Lung microvascular endothelial cell (primary cell): Measurements from ENCODE around the gene FBLIM1. TPM values are rescaled to one million over a fixed set of nuclear protein-coding genes. Genes with fewer than 3 reads are reported as not detected.
A peak's percentile ranks its signal among the peaks of the same experiment; 100 is the strongest.

Experiments used
- DNase-seq, 2 donors: peaks; one replicate each; pipeline versions ENCODE4 v3.0.0 to v3.0.0-alpha.2; 2010; ENCODE audit warnings: low read depth in 2 of 2
- total RNA-seq: library from RNA; depleted of rRNA; stranded (reverse); fragments of >200 nt; gene quantifications from 2 replicates; pipeline ENCODE4 v1.2.1, GENCODE V29; 2014

FBLIM1 gene
- total RNA-seq, 1 donor from 2014 or later, result 128 TPM

- no peak for DNase-seq
These were observed 27.7 kb upstream of the FBLIM1 start for GRCh38 chr1:15730936-15731335.

GRCh38 chr1:15731735-15732685, 26.6 kb upstream of the FBLIM1 start:
- no peak for DNase-seq

GRCh38 chr1:15732686-15733081, 25.9 kb upstream of the FBLIM1 start:
- DNase-seq, result no peak

- DNase-seq, result no peak
These were observed 25.3 kb upstream of the FBLIM1 start for GRCh38 chr1:15733218-15733725.

GRCh38 chr1:15733726-15734226, 24.8 kb upstream of the FBLIM1 start:
- DNase-seq, result no peak

GRCh38 chr1:15734296-15734695, 24.3 kb upstream of the FBLIM1 start:
- no peak for DNase-seq

GRCh38 chr1:15734901-15735300, 23.7 kb upstream of the FBLIM1 start:
- no peak for DNase-seq

- DNase-seq, result no peak
These were observed 23.1 kb upstream of the FBLIM1 start for GRCh38 chr1:15735304-15736037.

- DNase-seq, result no peak
These were observed 22.3 kb upstream of the FBLIM1 start, which contains the start of gene SLC25A34 for GRCh38 chr1:15736038-15736891. Gene SLC25A34 (plus strand): TSS chr1:15736258. CDS start chr1:15736486, 228 bp downstream.

GRCh38 chr1:15736892-15737261, 21.7 kb upstream of the FBLIM1 start:
- DNase-seq, result no peak

- DNase-seq, result no peak
These were observed 21.0 kb upstream of the FBLIM1 start for GRCh38 chr1:15737324-15738319.

- DNase-seq, result no peak
These were observed 20.0 kb upstream of the FBLIM1 start for GRCh38 chr1:15738416-15739113.

GRCh38 chr1:15739259-15739658, 19.3 kb upstream of the FBLIM1 start:
- DNase-seq, result no peak

- no peak for DNase-seq
These were observed 18.9 kb upstream of the FBLIM1 start for GRCh38 chr1:15739745-15740144.

- peak; percentile 57 to 82 for DNase-seq
These were observed 17.4 kb upstream of the FBLIM1 start for GRCh38 chr1:15740924-15741850.

- no peak for DNase-seq
These were observed 16.2 kb upstream of the FBLIM1 start, which contains the start of gene TMEM82 for GRCh38 chr1:15742339-15742801. Gene TMEM82 (plus strand): TSS chr1:15742499. CDS start chr1:15742560, 61 bp downstream.

GRCh38 chr1:15744122-15744679, 14.4 kb upstream of the FBLIM1 start:
- peak in 1 of 2 donors; percentile 33 for DNase-seq

- DNase-seq, result no peak
These were observed 11.2 kb upstream of the FBLIM1 start for GRCh38 chr1:15747378-15747777.
